NK-92 treated with Interleukin-12 subunit alpha and Interleukin-12 subunit beta, amount 100 ng/mL, for 24 hours (cell line): Measurements from ENCODE around the gene PTHLH.

Source experiments
- DNase-seq: peaks from one replicate; lab custom pipeline; 2025; lab: John Stamatoyannopoulos, UW

The PTHLH gene

DNA sequence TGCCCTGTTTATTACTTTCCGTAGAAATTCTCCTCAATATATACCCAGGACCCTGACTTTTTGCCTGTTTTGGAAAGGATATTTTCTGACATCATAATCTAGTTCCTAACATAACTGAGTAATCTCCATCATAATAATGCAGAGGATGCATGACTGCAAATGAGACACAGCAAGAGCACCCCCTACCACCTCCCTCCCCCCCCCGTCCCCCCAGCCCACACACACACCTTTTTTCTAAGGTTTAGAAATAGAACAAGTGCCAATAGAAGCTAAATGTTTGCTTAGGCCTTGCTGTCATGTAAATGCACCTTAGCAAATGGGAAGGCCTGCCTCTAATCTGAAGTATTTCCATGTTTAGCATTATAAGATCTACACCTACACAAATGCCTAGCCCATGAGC is at the start of gene PTHLH:
Gene PTHLH (minus strand): TSS at position 13 of the 400 bp plus-strand sequence. CDS start 3,239 bp downstream, outside the sequence.
- no peak for DNase-seq

DNA sequence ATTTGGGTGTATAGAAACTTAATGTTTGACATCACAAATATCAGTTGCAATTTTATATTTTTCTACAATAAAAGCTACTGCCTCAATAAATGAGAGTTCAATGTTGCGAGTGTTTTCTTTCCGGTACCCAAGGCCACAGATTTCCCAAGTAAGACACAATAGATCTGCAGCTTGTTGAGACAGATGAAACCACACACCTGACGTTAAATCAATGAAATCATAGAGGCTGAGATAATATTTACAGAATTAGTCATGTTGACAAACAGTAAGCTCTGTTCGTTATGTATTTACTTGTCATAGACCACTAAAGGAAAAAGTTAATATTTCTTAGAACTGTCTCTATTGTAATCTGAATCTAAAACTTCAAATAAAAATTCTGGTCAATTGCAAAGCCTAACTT is 49.2 kb upstream of the PTHLH start:
- DNase-seq = no peak

DNA sequence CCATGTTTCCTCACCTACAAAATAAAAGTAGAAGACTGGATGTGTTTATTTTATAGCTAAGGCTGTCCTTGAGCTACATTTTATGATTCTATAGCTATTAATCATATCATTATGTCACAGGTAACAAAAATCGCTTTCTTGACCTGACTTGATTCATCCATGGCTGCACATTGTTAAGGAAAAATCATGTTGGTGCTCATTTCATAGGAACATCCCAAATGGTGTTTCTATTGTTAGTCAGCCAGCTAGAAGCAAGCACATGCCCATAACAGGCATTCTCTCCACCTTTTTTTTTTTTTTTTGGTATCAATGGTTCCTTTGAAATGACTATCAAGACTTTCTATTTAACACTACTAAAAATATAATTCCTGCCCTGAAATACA is 45.3 kb upstream of the PTHLH start:
- DNase-seq = no peak

DNA sequence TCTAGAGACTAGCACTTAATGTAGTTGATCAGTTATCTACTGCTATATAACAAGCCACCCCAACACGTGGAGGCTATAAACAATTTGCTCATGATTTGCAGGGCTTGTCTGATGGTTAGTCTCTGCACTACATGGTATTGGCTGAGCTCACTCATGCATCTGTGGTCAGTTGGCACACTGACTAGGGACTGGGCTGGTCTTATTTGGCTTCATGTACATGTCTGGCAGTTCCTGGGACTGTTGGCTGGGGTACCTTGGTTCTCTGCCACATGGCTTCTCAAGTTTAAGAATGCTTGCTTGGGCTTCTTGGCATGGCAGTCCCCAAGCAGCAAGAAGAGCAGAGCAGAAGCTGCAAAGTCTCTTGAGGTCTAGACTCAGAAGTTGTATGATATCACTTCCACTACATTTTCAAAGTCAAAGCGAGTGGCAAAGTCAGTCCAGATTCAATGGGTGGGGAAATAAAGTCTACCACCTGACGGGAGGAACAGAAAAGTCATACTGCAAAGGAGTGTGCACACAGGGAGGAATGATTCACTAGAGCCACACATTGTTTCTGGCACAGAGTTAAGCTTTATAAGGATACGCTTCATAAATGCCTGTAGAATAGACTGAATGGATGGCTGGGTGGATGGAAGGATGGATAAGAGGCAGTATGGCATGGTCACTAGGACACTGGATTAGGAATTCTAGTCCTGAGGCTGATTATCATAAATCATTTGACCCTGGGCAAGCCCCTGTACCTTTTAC is 44.8 kb upstream of the PTHLH start:
- no peak for DNase-seq

DNA sequence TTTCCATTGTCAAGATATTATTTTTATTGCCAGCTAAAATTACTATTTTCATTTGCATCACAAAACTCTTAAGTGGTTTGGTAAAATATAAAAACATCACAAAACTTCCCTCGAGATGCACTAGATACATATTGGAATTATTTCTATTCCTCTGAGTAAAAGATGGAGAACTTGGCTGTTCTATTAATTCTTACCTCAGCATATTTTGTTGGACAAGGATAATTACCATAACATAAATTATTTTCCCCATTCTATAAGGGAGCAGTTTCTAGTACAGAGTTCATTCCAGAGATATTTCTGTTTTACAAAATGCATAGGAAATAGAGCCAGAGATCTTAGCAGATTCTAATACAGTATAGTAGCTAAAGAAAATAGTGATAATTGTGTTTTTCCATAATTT is 42.6 kb upstream of the PTHLH start:
- no peak for DNase-seq

DNA sequence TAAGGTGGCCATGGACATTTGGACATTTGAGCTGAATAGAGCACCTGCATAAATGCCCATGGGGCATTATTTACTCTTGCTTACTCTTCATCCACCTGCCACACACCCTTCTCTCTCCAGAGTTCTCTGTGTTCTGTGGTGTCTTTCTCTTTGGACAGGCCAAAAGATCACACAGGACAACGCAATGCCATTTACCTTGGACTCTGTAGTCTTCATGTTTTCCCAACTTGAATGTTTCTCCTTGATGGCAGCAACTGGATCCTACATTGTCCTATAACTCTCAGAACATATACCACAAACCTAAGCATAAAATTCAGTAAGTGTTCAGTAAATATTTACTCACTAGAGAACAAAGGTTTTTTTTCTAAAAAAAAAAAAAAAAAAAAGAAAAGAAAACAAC is 41.7 kb upstream of the PTHLH start:
- no peak for DNase-seq

DNA sequence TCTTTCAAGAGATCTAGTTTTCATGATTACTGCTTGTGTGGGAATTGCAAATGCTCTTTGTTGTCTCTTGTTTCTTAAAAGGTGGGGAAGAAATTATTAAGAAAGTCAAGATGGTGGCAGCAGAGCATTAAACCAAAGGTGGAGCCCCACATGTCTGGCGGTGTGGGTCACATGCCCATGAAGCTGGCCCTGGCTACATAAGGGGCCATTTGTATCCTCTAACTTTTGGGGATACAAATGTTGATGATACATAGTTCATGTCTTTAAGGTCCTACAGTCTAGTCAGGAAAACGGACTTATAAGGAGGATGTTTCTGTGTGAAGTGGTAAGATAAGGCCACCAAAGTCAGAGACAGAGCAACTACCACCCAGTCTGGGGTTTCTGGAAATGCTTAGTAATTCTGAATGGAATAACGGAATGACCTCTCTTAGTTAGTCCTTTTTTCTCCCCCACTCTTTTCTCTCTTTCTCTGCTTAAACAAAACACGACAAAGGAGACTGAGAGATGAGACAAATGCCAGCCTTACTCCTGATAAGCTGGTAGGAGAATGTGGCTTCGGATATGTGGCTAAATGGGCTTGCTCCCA is 39.9 kb upstream of the PTHLH start:
- no peak for DNase-seq

DNA sequence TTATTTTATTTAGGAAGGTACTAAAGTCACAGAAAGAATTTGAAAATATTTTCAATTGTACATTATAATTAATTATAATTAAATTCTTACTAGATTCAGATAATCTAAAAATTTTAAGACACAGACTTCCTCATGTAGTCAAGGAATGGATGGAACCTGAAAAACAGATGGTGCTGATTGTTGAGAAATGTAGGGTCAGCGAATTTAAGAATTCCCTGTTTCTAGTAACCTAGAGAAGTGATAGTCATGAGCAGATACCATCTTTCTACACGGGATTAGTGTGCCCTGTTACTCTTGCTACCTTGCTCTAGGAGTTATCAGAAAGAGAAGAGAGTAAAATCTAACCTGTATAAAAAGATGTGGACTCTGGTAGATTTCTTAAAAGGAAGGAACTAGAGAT is 37.5 kb upstream of the PTHLH start:
- DNase-seq = no peak

DNA sequence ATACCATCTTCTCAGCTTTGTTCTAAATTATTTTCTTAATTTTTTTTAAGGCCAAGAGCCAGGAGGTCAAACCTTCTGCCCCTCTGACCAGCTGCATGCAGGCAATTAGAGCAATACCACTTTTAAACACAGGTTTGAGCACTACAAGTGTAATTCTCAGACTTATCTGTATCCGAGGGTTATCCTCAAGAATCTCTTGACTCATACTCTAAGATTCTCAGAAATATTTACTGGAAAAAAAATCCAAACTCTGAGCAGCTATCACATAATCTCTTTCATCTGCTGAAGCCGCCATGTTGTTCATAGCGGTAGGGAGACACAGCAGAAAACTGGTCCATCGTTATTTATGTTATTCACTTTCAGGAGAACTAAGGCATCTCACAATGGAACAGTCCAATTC is 27.4 kb upstream of the PTHLH start:
- DNase-seq = no peak

DNA sequence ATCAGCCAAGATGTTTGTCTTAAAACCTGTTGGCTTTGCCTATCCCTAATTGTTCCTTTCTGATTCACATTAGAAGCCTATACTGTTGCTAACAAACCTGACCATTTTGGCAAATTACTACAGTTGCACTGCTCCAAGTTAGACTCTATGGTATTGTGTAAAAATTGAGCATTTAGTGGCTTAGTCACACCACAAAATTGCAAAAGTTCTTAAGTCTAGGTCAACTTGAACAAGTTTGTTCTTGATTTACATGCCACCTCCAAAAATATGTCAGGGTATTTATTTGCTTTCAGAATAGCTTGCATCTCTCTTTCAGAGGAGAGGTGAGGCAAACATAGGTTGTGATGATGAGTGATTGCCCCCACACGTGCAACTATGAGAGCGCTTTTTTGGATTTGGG is 27.0 kb upstream of the PTHLH start:
- DNase-seq = no peak

DNA sequence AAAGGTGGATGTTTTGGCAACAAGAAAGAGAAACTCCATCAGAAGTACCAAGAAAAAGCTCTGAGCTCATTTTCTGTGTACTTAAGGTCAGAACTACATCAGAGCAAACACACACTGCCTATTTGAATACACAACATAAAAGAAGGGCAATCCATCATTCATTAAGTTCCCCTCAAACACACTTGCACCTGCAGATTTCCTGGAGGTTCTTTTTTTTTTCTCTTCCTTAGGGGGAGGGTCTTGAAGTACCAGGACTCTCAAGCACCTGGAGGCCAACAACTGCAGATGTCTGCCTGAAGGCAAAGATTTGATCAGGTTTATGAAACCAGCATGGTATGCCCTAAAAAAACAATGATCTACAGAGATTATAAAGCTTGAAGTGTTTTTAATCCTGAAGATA is 26.1 kb upstream of the PTHLH start:
- no peak for DNase-seq

DNA sequence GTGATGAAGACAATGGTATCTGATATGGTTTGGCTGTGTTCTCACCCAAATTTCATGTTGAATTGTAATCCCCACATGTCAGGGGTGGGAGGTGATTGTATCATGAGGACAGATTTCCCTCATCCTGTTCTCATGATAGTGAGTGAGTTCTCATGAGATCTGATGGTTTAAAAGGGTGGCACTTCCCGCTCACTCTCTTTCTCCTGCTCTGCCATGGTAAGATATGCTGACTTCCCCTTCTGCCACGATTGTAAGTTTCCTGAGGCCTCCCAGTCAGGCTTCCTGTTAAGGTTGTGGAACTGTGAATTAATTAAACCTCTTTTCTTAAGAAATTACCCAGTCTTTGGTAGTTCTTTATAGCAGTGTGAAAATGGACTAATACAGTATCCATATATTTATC is 25.6 kb upstream of the PTHLH start:
- no peak for DNase-seq

DNA sequence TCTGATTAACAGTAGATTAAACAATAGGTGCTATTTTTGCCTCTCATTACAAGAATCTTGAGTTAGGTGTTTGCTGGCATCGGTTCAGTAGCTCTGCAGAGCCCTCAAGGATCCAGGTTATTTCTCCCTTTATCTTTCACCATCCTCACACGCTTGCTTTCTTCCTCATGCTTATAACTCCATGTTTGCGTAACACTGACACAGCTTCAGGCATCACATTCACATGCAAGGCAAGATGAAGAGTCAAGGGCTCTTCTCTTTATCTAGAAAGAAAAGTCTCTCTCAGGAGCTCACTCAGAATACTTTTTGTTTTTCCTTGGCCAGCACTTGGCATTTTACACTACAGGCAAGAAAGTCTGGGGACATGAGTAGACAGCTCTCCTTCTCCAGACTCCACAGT is 24.2 kb upstream of the PTHLH start:
- DNase-seq = no peak

DNA sequence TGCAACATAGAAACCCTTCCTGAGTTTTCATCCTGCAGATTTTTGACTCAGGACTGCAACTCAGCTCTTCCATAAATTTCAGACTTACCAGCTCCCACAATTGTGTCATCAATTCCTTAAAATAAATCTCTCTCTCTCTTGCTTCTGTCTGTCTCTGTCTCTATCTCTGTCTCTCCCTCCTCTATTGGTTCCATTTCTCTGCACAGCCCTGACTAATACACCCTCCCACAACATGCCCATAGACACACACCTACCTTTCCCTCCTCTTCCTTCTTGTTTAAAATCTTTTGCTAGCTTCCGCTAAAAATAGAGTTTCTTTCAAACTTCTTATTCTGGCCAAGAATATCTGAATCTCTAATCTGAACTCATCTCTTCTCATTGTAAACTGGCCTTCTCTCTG is 22.9 kb upstream of the PTHLH start:
- DNase-seq = no peak

DNA sequence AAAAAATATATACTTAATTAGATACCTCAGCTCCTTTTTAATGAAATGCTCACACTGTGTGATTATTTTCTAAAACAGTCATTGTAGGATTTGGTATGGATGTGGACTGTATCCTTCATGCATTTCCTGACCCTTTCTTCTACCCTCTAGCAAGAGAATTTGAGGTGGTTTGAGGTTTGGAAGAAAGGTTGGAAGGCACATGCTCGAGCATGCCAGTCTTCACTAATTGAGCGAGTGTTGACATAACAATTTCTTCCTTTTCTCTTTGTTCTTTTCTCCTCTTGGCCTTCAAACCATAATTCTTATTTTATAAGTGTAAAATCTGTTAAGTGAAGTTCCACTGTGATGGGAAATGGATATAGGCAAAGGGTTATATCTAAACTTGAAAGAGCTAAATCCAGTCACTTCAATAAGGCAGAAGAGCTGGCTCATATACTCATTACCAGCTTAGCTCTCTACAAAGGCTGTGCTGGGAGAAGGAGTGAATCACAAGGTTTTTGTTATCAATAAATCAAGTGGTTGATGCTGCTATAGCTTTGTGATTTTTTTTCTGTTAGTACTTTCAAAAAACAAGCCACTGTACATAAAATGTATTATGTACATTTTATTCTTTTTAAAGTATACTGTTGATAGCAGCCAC is 16.2 kb upstream of the PTHLH start:
- DNase-seq = no peak

DNA sequence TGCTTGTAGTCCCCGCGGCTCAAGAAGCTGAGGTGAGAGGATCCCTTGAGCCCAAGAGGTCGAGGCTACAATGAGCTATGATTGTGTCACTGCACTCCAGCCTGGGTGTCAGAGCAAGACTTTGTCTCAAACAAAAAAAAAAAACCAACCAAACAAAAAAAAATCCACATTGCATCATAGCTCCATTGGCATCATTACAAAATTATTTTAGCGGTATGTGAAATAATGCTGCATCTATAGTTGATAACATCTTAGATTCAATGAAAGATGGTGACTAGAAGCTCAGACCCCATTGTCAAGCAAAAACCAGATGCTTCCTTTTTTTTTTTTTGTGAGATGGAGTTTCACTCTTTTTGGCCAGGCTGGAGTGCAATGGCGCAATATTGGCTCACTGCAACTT is 14.8 kb upstream of the PTHLH start:
- no peak for DNase-seq

DNA sequence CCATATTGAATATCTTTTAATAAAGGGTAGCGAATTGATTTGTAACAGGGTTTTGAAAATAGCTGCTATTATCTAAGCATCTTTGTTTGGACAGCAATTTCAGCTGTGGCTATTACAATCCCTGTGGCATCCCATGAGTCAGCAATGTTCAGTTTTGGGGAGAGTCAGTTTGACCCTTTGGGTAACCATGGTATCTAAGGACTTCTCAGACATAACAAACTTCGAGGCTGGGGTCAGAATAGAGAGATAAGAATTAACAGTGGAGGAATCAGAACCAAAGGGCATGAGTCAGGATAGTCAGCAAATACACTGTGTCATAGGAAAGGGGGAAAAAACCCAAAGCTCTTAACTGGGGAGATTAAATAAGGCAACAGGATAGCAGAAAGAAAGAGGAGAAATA is 11.7 kb upstream of the PTHLH start:
- DNase-seq = no peak

DNA sequence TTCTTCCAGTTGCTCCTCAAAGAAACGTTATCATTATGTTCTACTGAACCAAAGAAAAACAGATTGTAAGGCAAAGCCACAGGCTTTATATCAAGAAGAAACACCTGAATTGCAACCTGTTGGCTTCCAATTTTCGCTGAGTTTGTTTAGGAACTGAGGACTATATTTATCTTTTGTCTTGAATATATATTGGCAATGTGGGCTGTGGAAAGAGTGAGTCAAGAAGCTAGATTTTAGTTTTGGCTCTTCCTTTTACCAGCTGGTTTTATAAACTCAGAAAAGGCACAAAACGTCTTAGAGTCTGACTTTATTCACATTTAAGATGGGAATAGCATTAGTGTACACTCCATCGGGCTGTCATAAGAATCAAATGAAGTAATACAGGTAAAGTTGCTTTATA is 10.4 kb upstream of the PTHLH start:
- DNase-seq = no peak

DNA sequence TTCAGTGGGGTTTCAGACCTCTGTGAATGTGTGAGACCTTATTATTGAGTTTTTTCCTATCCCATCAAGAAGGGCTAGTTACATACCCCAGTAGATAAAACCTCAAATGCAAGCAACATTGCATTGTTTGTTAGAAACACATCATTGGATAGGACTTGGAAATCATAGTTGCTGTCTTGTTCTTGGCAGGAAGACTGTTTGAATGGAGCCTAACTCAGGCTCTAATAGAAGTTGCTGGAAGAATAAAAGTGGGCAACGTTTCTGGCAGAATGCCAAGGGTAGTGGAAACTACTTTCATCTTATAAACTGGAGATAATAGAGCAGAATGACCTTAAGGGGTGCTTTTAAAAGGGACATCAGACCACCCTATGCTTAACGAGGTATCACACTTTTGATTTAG is 9.9 kb upstream of the PTHLH start:
- DNase-seq = no peak

DNA sequence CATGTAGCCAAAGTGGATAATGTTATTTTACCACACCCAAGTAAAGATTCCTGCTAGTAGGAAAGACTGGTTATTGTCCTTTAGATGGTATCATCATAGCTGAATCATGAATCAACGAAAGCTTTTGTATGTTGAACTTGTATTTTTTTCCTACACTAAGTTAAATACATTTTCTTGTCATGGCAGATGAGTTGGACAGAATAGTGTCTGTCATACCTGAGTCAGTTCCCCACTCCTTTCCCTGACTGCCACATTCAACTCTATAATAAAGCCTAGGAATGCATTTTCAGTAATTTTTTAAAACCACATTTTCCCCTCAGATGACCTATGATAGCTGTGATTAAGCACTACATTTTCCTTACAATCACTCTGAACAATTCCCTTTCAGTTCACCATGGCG is 9.3 kb upstream of the PTHLH start:
- no peak for DNase-seq

DNA sequence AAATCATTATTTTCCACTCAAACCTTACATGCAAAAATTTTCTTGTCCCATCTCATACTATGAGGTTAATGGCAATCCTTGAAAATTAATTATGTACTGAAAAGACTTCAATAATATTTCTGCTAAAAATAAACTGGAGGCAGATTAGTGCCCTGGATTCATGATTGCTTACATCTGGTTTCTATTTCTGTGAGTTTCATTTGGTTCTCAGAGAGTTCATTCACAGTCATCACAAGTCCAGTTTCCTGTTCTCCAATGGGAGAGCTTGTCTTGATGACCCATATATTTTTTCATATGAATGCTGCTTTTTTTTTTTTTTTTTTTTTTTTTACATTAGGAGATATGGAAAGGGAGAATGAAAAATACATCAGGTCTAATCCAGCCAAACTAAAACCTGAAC is 6.6 kb upstream of the PTHLH start:
- no peak for DNase-seq

DNA sequence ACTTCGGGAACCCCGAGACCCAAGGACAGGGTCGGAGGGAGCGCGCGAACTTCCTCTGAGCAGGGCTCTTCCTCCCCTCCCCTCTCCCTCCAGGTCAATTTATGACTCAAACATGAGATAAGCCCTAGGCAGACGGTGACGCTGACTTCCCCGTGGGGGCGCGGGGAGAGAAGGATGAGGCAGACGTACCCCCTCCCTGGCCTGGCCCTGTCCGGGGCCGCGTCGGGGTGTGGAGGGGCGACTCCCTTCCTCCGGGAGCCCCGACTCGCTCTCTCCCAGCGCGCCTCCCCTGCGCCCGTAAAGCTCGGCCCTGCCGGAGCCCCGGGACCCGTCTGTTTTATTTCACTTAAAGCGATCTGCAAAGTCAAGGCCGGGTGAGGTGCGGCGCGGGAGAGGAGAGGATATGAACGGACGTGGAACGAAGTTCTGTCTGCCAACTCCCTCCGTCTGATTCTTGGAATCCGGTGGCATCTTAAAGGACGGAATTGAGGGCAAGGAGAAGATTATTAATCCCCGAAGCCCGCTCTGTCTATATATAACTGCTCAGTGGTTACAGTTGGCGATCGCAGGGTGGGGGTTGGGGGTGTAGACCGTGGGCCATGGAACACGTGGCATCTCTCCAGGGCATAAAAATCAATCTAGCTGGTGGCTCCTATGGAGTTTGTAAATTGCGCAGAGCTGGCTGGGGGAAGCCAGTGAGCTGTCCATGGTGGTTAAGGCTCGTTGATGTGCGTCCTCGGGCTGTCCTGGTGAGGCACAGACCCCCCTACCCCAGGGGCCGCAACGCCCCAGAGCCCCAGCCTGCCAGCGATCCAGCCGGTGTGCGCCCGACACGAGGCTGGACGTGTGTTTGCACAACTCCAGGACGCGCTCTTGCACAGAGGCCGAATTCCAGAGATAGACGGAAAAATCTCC is 2.9 kb upstream of the PTHLH start:
- no peak for DNase-seq
